Upper lobe of right lung (tissue), 1 donor: ENCODE data around the gene ZNF584. TPM values are rescaled to one million over a fixed set of nuclear protein-coding genes. Genes with fewer than 3 reads are reported as not detected.
A peak's percentile ranks its signal among the peaks of the same experiment; 100 is the strongest.
"Not testable (repeated sequence)": the region's sequence is repeated elsewhere in the genome, so short reads cannot be mapped to it uniquely, and the experiment has no call there.

Experiments
- ATAC-seq: fragments of 200-7000 bp; cut with Tn5 transposase; one replicate; pipeline ENCODE4 v1.9.1; 2020; ENCODE audit warnings: mild to moderate bottlenecking, moderate library complexity
- DNase-seq: peaks from one replicate; pipeline ENCODE4 v3.0.0-alpha.2; 2020
- H3K27ac ChIP-seq: fragments of 200-600 bp; one replicate; pipeline ENCODE4 v1.8.0; 2022
- H3K27me3 ChIP-seq: fragments of 200-600 bp; one replicate; pipeline ENCODE4 v1.8.0; 2022; ENCODE audit warnings: mild to moderate bottlenecking
- H3K36me3 ChIP-seq: fragments of 200-600 bp; one replicate; pipeline ENCODE4 v1.8.0; 2022
- H3K4me1 ChIP-seq: fragments of 200-600 bp; one replicate; pipeline ENCODE4 v1.8.0; 2022
- H3K4me3 ChIP-seq: fragments of 200-600 bp; one replicate; pipeline ENCODE4 v1.8.0; 2022; ENCODE audit warnings: mild to moderate bottlenecking
- H3K9me3 ChIP-seq: fragments of 200-600 bp; one replicate; pipeline ENCODE4 v1.8.0; 2022
- intact Hi-C: fragments of 100-400 bp; cut with DNase I; formaldehyde crosslinking; loops from one replicate; pipeline ENCODE4 v1.11.0; 2022
- total RNA-seq: library from RNA; stranded (reverse); fragmentation: NEBNext Ultra II Directional; extraction: Animal tissue kit (Norgen Biotek cat#: 25700); gene quantifications from one replicate; pipeline ENCODE4 v1.2.1, GENCODE V29; 2021
- TF ChIP-seq, protein P1 (sequence below): fragments of 200-600 bp; IDR thresholded peaks from one replicate; pipeline ENCODE4 v1.8.0; 2022; ENCODE audit warnings: antibody characterized with exemption
- donor health status: DM: no; HTN: yes; CAD: no; lungs with severe emphysema.

ZNF584 gene
- total RNA-seq, 1 donor from 2014 or later, result 9.5 TPM

DNA sequence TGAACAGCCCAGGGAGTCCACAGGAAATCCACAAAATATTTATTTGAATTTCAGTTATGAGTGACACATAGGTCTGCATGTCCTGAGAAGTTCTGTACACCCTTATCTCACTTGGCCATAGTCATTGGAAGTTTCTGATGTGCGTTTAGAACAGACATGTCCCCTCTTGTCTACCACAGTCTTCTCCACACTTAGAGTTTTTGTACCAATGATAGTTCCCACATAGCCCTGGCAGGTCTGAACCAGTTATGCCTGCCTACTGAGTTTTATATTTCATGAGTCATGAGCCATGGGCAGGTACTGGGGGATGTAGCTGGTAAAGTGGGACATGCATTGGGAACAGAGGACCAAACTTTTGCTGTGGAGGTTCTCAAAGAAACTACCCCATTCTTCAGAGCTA lies 20.2 kb downstream of the ZNF584 start:
- DNase-seq, result no peak
- TF ChIP-seq, protein P1, sequence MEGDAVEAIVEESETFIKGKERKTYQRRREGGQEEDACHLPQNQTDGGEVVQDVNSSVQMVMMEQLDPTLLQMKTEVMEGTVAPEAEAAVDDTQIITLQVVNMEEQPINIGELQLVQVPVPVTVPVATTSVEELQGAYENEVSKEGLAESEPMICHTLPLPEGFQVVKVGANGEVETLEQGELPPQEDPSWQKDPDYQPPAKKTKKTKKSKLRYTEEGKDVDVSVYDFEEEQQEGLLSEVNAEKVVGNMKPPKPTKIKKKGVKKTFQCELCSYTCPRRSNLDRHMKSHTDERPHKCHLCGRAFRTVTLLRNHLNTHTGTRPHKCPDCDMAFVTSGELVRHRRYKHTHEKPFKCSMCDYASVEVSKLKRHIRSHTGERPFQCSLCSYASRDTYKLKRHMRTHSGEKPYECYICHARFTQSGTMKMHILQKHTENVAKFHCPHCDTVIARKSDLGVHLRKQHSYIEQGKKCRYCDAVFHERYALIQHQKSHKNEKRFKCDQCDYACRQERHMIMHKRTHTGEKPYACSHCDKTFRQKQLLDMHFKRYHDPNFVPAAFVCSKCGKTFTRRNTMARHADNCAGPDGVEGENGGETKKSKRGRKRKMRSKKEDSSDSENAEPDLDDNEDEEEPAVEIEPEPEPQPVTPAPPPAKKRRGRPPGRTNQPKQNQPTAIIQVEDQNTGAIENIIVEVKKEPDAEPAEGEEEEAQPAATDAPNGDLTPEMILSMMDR, result no peak
- no peaks in the 10 kb centered on the region for H3K27me3 ChIP-seq
- H3K4me1 ChIP-seq, result no peaks in the 10 kb centered on the region
- H3K36me3 ChIP-seq, result peaks cover under 1% of the 10 kb centered on the region
- ATAC-seq, result no peak
- intact Hi-C loops, result no loop called here
- H3K4me3 ChIP-seq, result no peak overlapping the region
- peaks cover 46% of the 10 kb centered on the region for H3K9me3 ChIP-seq
- H3K27ac ChIP-seq, result no peak overlapping the region

GRCh38 chr19:58429745-58430144 lies 21.3 kb downstream of the ZNF584 start:
- Histone ChIP-seq H3K4me1 (no peaks in the 10 kb centered on the region), H3K9me3 (peaks cover 58% of the 10 kb centered on the region), H3K4me3 (no peak overlapping the region), H3K27ac (no peak overlapping the region), H3K27me3 (no peaks in the 10 kb centered on the region), H3K36me3 (peaks cover 12% of the 10 kb centered on the region)
- DNase-seq (no peak), ATAC-seq (no peak)
- intact Hi-C loops, result no loop called here
- TF ChIP-seq, protein P1, result no peak

GRCh38 chr19:58434217-58434616 lies 25.8 kb downstream of the ZNF584 start:
- intact Hi-C loops, result no loop called here
- H3K27ac ChIP-seq, result no peak overlapping the region
- H3K9me3 ChIP-seq, result peaks cover 83% of the 10 kb centered on the region
- H3K36me3 ChIP-seq, result peaks cover 35% of the 10 kb centered on the region
- peaks cover 4% of the 10 kb centered on the region for H3K4me1 ChIP-seq
- DNase-seq (no peak), ATAC-seq (no peak)
- H3K27me3 ChIP-seq, result no peaks in the 10 kb centered on the region
- TF ChIP-seq, protein P1, result no peak
- no peak overlapping the region for H3K4me3 ChIP-seq

GRCh38 chr19:58439576-58440554 lies 31.4 kb downstream of the ZNF584 start, which contains the start of gene ZNF132:
ZNF132 (minus strand) TSS chr19:58440153; CDS start chr19:58439821, 332 bp downstream.
- ATAC-seq (peak; percentile 98), DNase-seq (peak; percentile 97)
- H3K36me3 ChIP-seq, result peaks cover 22% of the 10 kb centered on the region
- H3K9me3 ChIP-seq, result peaks cover 30% of the 10 kb centered on the region
- intact Hi-C loops, result no loop called here
- TF ChIP-seq, protein P1, result no peak
- H3K4me3 ChIP-seq, result peak within 1 kb of the TSS; percentile 79
- H3K27ac ChIP-seq, result peak within 1 kb of the TSS; percentile 69
- H3K4me1 ChIP-seq, result peaks cover 15% of the 10 kb centered on the region
- H3K27me3 ChIP-seq, result no peaks in the 10 kb centered on the region

GRCh38 chr19:58440556-58440955 lies 32.1 kb downstream of the ZNF584 start:
- ATAC-seq (peak; percentile 2), DNase-seq (no peak)
- Histone ChIP-seq H3K27ac (peak overlapping the region; percentile 69), H3K36me3 (peaks cover 15% of the 10 kb centered on the region), H3K9me3 (peaks cover 23% of the 10 kb centered on the region), H3K4me3 (peak overlapping the region; percentile 79), H3K27me3 (no peaks in the 10 kb centered on the region), H3K4me1 (peaks cover 15% of the 10 kb centered on the region)
- TF ChIP-seq, protein P1, result no peak
- intact Hi-C loops, result no loop called here

GRCh38 chr19:58442986-58443385 lies 34.5 kb downstream of the ZNF584 start:
- intact Hi-C loops, H3K4me3 ChIP-seq, H3K27me3 ChIP-seq, H3K36me3 ChIP-seq, DNase-seq, H3K27ac ChIP-seq, ATAC-seq, H3K9me3 ChIP-seq: not testable (repeated sequence)
- peaks cover 15% of the 10 kb centered on the region for H3K4me1 ChIP-seq

DNA sequence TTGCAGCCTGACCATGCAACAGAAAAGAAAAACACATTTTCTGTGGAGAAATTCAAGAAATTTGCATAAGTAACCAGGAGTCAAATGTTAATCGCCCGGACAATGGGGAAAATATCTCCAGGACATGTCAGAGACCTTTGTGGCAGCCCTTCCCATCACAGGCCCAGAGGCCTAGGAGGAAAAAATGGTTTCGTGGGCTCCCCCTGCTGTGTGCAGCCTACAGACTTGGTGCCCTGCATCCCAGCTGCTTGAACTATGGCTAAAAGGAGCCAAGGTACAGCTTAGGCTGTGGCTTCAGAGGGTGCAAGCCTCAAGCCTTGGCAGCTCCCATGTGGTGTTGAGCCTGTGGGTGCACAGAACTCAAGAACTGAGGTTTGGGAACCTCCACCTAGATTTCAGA lies 40.4 kb downstream of the ZNF584 start:
- H3K9me3 ChIP-seq, DNase-seq, H3K4me3 ChIP-seq, H3K27me3 ChIP-seq, intact Hi-C loops, H3K36me3 ChIP-seq, ATAC-seq, H3K27ac ChIP-seq: not testable (repeated sequence)
- H3K4me1 ChIP-seq, result peaks cover 11% of the 10 kb centered on the region

- DNase-seq, H3K4me3 ChIP-seq, H3K27ac ChIP-seq, intact Hi-C loops, H3K36me3 ChIP-seq, ATAC-seq, H3K27me3 ChIP-seq, H3K9me3 ChIP-seq: not testable (repeated sequence)
- peaks cover 11% of the 10 kb centered on the region for H3K4me1 ChIP-seq
Observed at GRCh38 chr19:58449980-58450379, 41.5 kb downstream of the ZNF584 start.
